Right atrium auricular region (tissue), 2 donors: Measurements from ENCODE around the gene HMGXB3. TPM values are rescaled to one million over a fixed set of nuclear protein-coding genes. Genes with fewer than 3 reads are reported as not detected.

ENCODE experiments used
- DNase-seq: peaks from one replicate; pipeline ENCODE4 v3.0.0-alpha.2; 2019; ENCODE audit warnings: low spot score
- H3K27ac ChIP-seq, 2 donors: fragments of 200-600 bp; sonication (generic); 1 replicate in 1 of 2; 2 replicates in 1 of 2; pipeline ENCODE4 v1.5.1; 2016 to 2019
- H3K27me3 ChIP-seq, 2 donors: fragments of 200-600 bp; sonication (generic); one replicate each; pipeline versions ENCODE4 v1.5.1 to v1.6.0; 2017 to 2019
- H3K36me3 ChIP-seq: fragments of 200-600 bp; sonication (generic); one replicate; pipeline ENCODE4 v1.5.1; 2016
- H3K4me1 ChIP-seq, 2 donors: fragments of 200-600 bp; sonication (generic); one replicate each; pipeline versions ENCODE4 v1.5.1 to v1.6.0; 2017 to 2019
- H3K4me3 ChIP-seq, 2 donors: fragments of 200-600 bp; sonication (generic); 1 replicate in 1 of 2; 2 replicates in 1 of 2; pipeline ENCODE4 v1.5.1; 2017 to 2019; ENCODE audit warnings: mild to moderate bottlenecking in 1 of 2, moderate library complexity in 1 of 2
- H3K9me3 ChIP-seq, 2 donors: fragments of 200-600 bp; sonication (generic); one replicate each; pipeline ENCODE4 v1.5.1; 2019
- CTCF ChIP-seq, 2 donors: fragments of 200-600 bp; sonication (generic); IDR thresholded peaks; one replicate each; pipeline ENCODE4 v1.5.1; 2019; ENCODE audit warnings: antibody characterized with exemption in 2 of 2
- total RNA-seq, 2 donors: library from RNA; depleted of rRNA; stranded (reverse); fragments of >200 nt; gene quantifications; one replicate each; pipeline ENCODE4 v1.1.0, GENCODE V29; 2016

The HMGXB3 gene
- total RNA-seq, 2 donors from 2014 or later, result 18.4 to 21.1 TPM

DNA sequence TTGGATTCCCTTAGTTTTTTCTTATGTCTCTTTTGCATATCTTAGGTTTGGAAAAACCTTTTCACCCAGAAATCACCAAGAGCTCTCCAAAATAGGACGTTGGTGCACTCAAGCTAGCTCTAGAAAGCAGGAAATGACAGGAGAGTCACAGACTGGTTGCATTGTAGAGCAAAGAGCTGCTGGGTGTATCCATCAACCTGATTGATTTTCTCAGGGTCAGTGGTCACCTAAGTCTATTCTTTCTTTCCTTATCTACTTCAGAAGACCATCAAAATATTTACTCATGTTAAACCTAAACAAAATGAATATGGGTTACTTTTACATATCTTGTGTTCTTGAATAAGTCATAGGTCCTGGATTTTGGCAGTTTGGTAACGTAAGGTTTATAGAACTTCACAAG is 25.1 kb upstream of the HMGXB3 start:
- Histone ChIP-seq H3K4me3 (no peak overlapping the region), H3K4me1 (no peaks in the 10 kb centered on the region), H3K9me3 (no peaks in the 10 kb centered on the region), H3K27ac (no peak overlapping the region), H3K27me3 (no peaks in the 10 kb centered on the region), H3K36me3 (peaks cover 18% of the 10 kb centered on the region)
- no peak for DNase-seq
- TF ChIP-seq CTCF (IDR thresholded peaks at IDR 0.05), result no peak

DNA sequence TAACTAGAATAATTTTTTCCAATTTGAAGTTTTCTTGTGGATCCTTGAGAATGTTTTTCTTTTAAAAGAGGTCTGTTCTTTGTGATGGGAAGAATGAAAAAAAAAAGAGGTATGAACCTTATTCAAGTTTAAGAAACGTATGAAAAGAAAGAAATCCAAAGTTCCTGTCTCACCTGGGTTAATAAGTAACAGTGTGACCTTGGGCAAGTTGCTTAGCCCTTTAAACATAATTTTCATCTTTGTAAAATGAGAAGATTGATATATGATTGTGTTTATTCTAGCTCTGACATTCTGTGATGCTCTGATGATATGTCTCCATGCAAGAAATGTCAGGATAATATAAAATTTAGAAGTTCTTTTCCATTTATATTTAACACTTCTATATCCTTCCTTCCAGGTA is 20.6 kb upstream of the HMGXB3 start:
- no peak for DNase-seq
- no peak overlapping the region for H3K27ac ChIP-seq
- no peaks in the 10 kb centered on the region for H3K4me1 ChIP-seq
- H3K9me3 ChIP-seq, result no peaks in the 10 kb centered on the region
- no peak overlapping the region for H3K4me3 ChIP-seq
- peaks cover 24% of the 10 kb centered on the region for H3K36me3 ChIP-seq
- no peaks in the 10 kb centered on the region for H3K27me3 ChIP-seq
- TF ChIP-seq CTCF (IDR thresholded peaks at IDR 0.05), result no peak

GRCh38 chr5:149981206-149981605 is 19.3 kb upstream of the HMGXB3 start:
- H3K36me3 ChIP-seq, result peaks cover 24% of the 10 kb centered on the region
- DNase-seq, result no peak
- H3K27ac ChIP-seq, result no peak overlapping the region
- H3K4me3 ChIP-seq, result no peak overlapping the region
- H3K4me1 ChIP-seq, result no peaks in the 10 kb centered on the region
- no peaks in the 10 kb centered on the region for H3K9me3 ChIP-seq
- no peak for TF ChIP-seq CTCF (IDR thresholded peaks at IDR 0.05)
- H3K27me3 ChIP-seq, result no peaks in the 10 kb centered on the region

GRCh38 chr5:149982505-149982904 is 18.0 kb upstream of the HMGXB3 start:
- DNase-seq, result no peak
- H3K9me3 ChIP-seq, result no peaks in the 10 kb centered on the region

GRCh38 chr5:149988126-149988525 is 12.4 kb upstream of the HMGXB3 start:
- DNase-seq, result no peak
- Histone ChIP-seq H3K4me1 (peaks cover 0 to 4% of the 10 kb centered on the region in 2 donors), H3K36me3 (no peaks in the 10 kb centered on the region), H3K27ac (no peak overlapping the region), H3K9me3 (no peaks in the 10 kb centered on the region), H3K4me3 (no peak overlapping the region), H3K27me3 (no peaks in the 10 kb centered on the region)
- TF ChIP-seq CTCF (IDR thresholded peaks at IDR 0.05), result no peak

More at GRCh38 chr5:149982505-149982904, 18.0 kb upstream of the HMGXB3 start:
- no peak overlapping the region for H3K27ac ChIP-seq
- no peaks in the 10 kb centered on the region for H3K27me3 ChIP-seq
- H3K36me3 ChIP-seq, result peaks cover 23% of the 10 kb centered on the region
- TF ChIP-seq CTCF (IDR thresholded peaks at IDR 0.05), result no peak
- H3K4me1 ChIP-seq, result no peaks in the 10 kb centered on the region
- H3K4me3 ChIP-seq, result no peak overlapping the region
